Testis (tissue), 3 donors: ENCODE data around the gene ZNF18. TPM values are rescaled to one million over a fixed set of nuclear protein-coding genes. Genes with fewer than 3 reads are reported as not detected.

Experiments used
- DNase-seq: peaks from one replicate; pipeline ENCODE4 v3.0.0-alpha.2; 2019
- H3K27ac ChIP-seq, 2 donors: fragments of 200-600 bp; sonication (generic); one replicate each; pipeline ENCODE4 v1.5.1; 2019
- H3K27me3 ChIP-seq: fragments of 200-600 bp; sonication (generic); one replicate; pipeline ENCODE4 v1.5.1; 2019
- H3K36me3 ChIP-seq: fragments of 200-600 bp; sonication (generic); one replicate; pipeline ENCODE4 v1.5.1; 2017; ENCODE audit warnings: low read depth; ENCODE audit errors: missing control alignments
- H3K4me1 ChIP-seq: fragments of 200-600 bp; sonication (generic); one replicate; pipeline ENCODE4 v1.5.1; 2019
- H3K4me3 ChIP-seq, 2 donors: fragments of 200-600 bp; sonication (generic); one replicate each; pipeline ENCODE4 v1.5.1; 2017 to 2019
- H3K9me3 ChIP-seq: fragments of 200-600 bp; sonication (generic); one replicate; pipeline ENCODE4 v1.5.1; 2017
- CTCF ChIP-seq, 3 experiments: fragments of 450-650 bp in 2 of 3; fragments of 200-600 bp in 1 of 3; sonication (generic) in 1 of 3; IDR thresholded peaks; one replicate each; pipeline ENCODE4 v1.5.1; 2016 to 2019; ENCODE audit warnings: antibody characterized with exemption in 3 of 3, mild to moderate bottlenecking in 2 of 3, moderate library complexity in 1 of 3
- POLR2A ChIP-seq: fragments of 450-650 bp; IDR thresholded peaks from one replicate; pipeline ENCODE4 v1.6.1; 2017; ENCODE audit warnings: antibody characterized with exemption, mild to moderate bottlenecking, moderate library complexity
- WGBS, 2 donors: methylation state at CpG; one replicate each; pipeline ENCODE4 v1.1.5; 2018; 5-methylcytosine and 5-hydroxymethylcytosine counted together
- intact Hi-C: fragments of 100-400 bp; cut with DNase I; formaldehyde crosslinking; loops from one replicate; pipeline ENCODE4 v1.15.1; 2023; ENCODE audit warnings: low total_unique reads
- polyA plus RNA-seq: library from polyadenylated mRNA; stranded (reverse); fragments of 350-450 nt; fragmentation: Illumina TruSeq; extraction: RNeasy Lipid Tissue Mini Kit (QIAGEN cat#74804); gene quantifications from one replicate; pipeline ENCODE4 v1.2.3, GENCODE V29; 2014; ENCODE audit warnings: low read depth, low replicate concordance; ENCODE audit not compliant: insufficient read depth
- total RNA-seq, 2 donors: library from RNA; depleted of rRNA; stranded (reverse); fragments of >200 nt; gene quantifications; one replicate each; pipeline ENCODE4 v1.2.3, GENCODE V29; 2016

ZNF18 gene
- total and polyA plus RNA-seq, 3 donors from 2014 or later, result 14.9 to 23.1 (median 18.7) TPM

- intact Hi-C loops, result no loop called here
- TF ChIP-seq CTCF (IDR thresholded peaks at IDR 0.05) (no peak), POLR2A (no peak)
- Histone ChIP-seq H3K4me1 (no peaks in the 10 kb centered on the region), H3K4me3 (no peak overlapping the region), H3K27ac (no peak overlapping the region), H3K36me3 (no peaks in the 10 kb centered on the region), H3K9me3 (no peaks in the 10 kb centered on the region), H3K27me3 (no peaks in the 10 kb centered on the region)
- no peak for DNase-seq
- 60 to 73% methylated on average over 3 of the region's 3 CpGs for WGBS, 2 donors
Observed at GRCh38 chr17:12040478-12040877, 43.2 kb upstream of the ZNF18 start.

DNA sequence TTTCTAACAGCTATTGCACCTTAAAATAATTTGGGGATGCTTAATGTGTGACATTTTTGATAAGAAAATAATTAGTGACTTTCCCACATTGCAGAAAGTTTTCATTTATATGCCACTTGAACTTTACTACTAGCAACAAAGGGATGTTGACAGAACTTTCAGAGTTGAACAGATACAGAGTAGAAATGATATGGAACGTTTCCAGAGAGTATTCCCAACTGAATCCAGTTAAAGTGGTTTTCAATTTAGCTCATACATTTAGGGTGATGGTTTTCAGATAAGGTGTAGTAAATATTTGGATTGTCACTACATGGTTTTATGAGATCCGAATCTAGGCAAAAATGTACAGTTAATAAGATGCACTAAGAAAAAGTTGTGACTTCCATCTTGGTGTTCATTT lies 40.7 kb upstream of the ZNF18 start:
- DNase-seq, result no peak
- H3K4me1 ChIP-seq, result no peaks in the 10 kb centered on the region
- intact Hi-C loops, result no loop called here
- WGBS, 2 donors, result 41 to 67% methylated on average over 2 of the region's 2 CpGs
- no peaks in the 10 kb centered on the region for H3K36me3 ChIP-seq
- no peaks in the 10 kb centered on the region for H3K27me3 ChIP-seq
- TF ChIP-seq CTCF (IDR thresholded peaks at IDR 0.05) (no peak), POLR2A (no peak)
- H3K27ac ChIP-seq, result no peak overlapping the region
- H3K4me3 ChIP-seq, result no peak overlapping the region
- H3K9me3 ChIP-seq, result no peaks in the 10 kb centered on the region

GRCh38 chr17:12035673-12036072 lies 38.4 kb upstream of the ZNF18 start:
- Histone ChIP-seq H3K9me3 (no peaks in the 10 kb centered on the region), H3K4me3 (no peak overlapping the region), H3K36me3 (no peaks in the 10 kb centered on the region), H3K4me1 (no peaks in the 10 kb centered on the region), H3K27ac (no peak overlapping the region), H3K27me3 (no peaks in the 10 kb centered on the region)
- no peak for DNase-seq
- intact Hi-C loops, result no loop called here
- TF ChIP-seq CTCF (IDR thresholded peaks at IDR 0.05) (no peak), POLR2A (no peak)
- 93 to 96% methylated on average over 1 of the region's 1 CpG for WGBS, 2 donors

GRCh38 chr17:12034538-12034937 lies 37.3 kb upstream of the ZNF18 start:
- no peaks in the 10 kb centered on the region for H3K9me3 ChIP-seq
- H3K27ac ChIP-seq, result no peak overlapping the region
- intact Hi-C loops, result no loop called here
- no peak for TF ChIP-seq POLR2A
- no peak for TF ChIP-seq CTCF (IDR thresholded peaks at IDR 0.05)
- no peaks in the 10 kb centered on the region for H3K27me3 ChIP-seq
- DNase-seq, result no peak
- no peaks in the 10 kb centered on the region for H3K36me3 ChIP-seq
- H3K4me1 ChIP-seq, result no peaks in the 10 kb centered on the region
- no peak overlapping the region for H3K4me3 ChIP-seq
- 88 to 90% methylated on average over 4 of the region's 4 CpGs for WGBS, 2 donors

GRCh38 chr17:12028611-12029010 lies 31.3 kb upstream of the ZNF18 start:
- H3K27ac ChIP-seq, result no peak overlapping the region
- no peak overlapping the region for H3K4me3 ChIP-seq
- WGBS, 2 donors, result 91 to 93% methylated on average over 2 of the region's 2 CpGs
- TF ChIP-seq CTCF (IDR thresholded peaks at IDR 0.05) (no peak), POLR2A (no peak)
- H3K9me3 ChIP-seq, result no peaks in the 10 kb centered on the region
- no peaks in the 10 kb centered on the region for H3K27me3 ChIP-seq
- no peak for DNase-seq
- no peaks in the 10 kb centered on the region for H3K4me1 ChIP-seq
- no peaks in the 10 kb centered on the region for H3K36me3 ChIP-seq
- intact Hi-C loops, result no loop called here
